Subcutaneous adipose tissue (tissue), 4 donors: ENCODE results near the gene TRAM1L1. TPM values are rescaled to one million over a fixed set of nuclear protein-coding genes. Genes with fewer than 3 reads are reported as not detected.

Source experiments
- CTCF ChIP-seq: fragments of 450-650 bp; IDR thresholded peaks from one replicate; pipeline ENCODE4 v1.5.1; 2016; ENCODE audit warnings: low read depth, mild to moderate bottlenecking, control low read depth, antibody characterized with exemption, moderate library complexity
- total RNA-seq, 4 donors: library from RNA; depleted of rRNA; stranded (reverse); fragments of >200 nt; gene quantifications; one replicate each; pipeline ENCODE4 v1.1.0, GENCODE V29; 2016

The TRAM1L1 gene
- total RNA-seq, 4 donors from 2014 or later, result 0.38 to 1.2 (median 0.55) TPM

- TF ChIP-seq CTCF, result no peak
Observed at GRCh38 chr4:117063961-117064696, 21.2 kb downstream of the TRAM1L1 start.

- TF ChIP-seq CTCF, result no peak
Observed at GRCh38 chr4:117042962-117043361, 42.4 kb downstream of the TRAM1L1 start.
